ENCODE results near the gene PLIN5. TPM values are rescaled to one million over a fixed set of nuclear protein-coding genes. Genes with fewer than 3 reads are reported as not detected.

Gene PLIN5
- total RNA-seq, 1 experiment from 2014 or later, result 3.9 TPM

GRCh38 chr19:4537953-4538600 is 3.1 kb upstream of the PLIN5 start:
- Histone ChIP-seq H3T11ph (ENCODE audit: low read length) (no peak overlapping the region), H3K4me1 (ENCODE audit: insufficient read depth, low read length) (no peaks in the 10 kb centered on the region), H4K91ac (ENCODE audit: insufficient read length, low read depth, low read length) (no peak overlapping the region), H3K23ac (ENCODE audit: insufficient read length, low read depth, low read length) (no peak overlapping the region), H3K9me3 (ENCODE audit: control insufficient read depth, low read depth, low read length) (no peaks in the 10 kb centered on the region), H2BK5ac (ENCODE audit: insufficient read length, low read length) (no peak overlapping the region), H3K79me2 (ENCODE audit: insufficient read depth, low read length) (no peaks in the 10 kb centered on the region), H3K56ac (ENCODE audit: insufficient read length, low read depth, low read length) (no peak overlapping the region), H3K27ac (ENCODE audit: insufficient read length, low read depth, low read length) (no peak overlapping the region), H3K79me1 (ENCODE audit: insufficient read depth, low read depth, low read length, poor library complexity, severe bottlenecking) (no peaks in the 10 kb centered on the region), H4K8ac (replicated peaks; ENCODE audit: insufficient read length, low read depth, low read length) (no peak overlapping the region), H2AFZ (ENCODE audit: low read length) (no peak overlapping the region), H3K4me2 (ENCODE audit: insufficient read depth, insufficient read length, low read length) (no peak overlapping the region), H3K23me2 (ENCODE audit: insufficient read length, low read depth, low read length, poor library complexity, severe bottlenecking) (peaks cover 3% of the 10 kb centered on the region), H3K14ac (ENCODE audit: insufficient read depth, low read length) (no peak overlapping the region; the same call in 1 of the 2 replicates), H2AK5ac (ENCODE audit: insufficient read length, low read length) (no peak overlapping the region), H3K18ac (ENCODE audit: insufficient read length, low read depth, low read length) (no peak overlapping the region), H3K27me3 (ENCODE audit: insufficient read depth, low read length) (no peaks in the 10 kb centered on the region; the same call in 1 of the 2 replicates), H4K20me1 (ENCODE audit: control insufficient read depth, insufficient read depth, insufficient read length) (no peaks in the 10 kb centered on the region), H3K4ac (ENCODE audit: low read depth, low read length) (no peak overlapping the region), H4K5ac (ENCODE audit: insufficient read length, low read depth, low read length) (no peak overlapping the region), H2BK15ac (ENCODE audit: low read depth, low read length) (no peak overlapping the region), H2BK12ac (ENCODE audit: insufficient read length, low read depth, low read length) (no peak overlapping the region), H3K9ac (ENCODE audit: extremely low read depth, insufficient read length, low read length) (no peak overlapping the region), H2BK20ac (ENCODE audit: low read depth, low read length, poor library complexity, severe bottlenecking) (no peak overlapping the region), H2BK120ac (ENCODE audit: low read depth, low read length, poor library complexity, severe bottlenecking) (no peak overlapping the region)
- DNase-seq, result peak; percentile 64
- WGBS (ENCODE audit: extremely low coverage, insufficient read length, low lambda C conversion rate), result no CpG with 5 or more reads among the region's 27 CpGs
- Mint-ChIP-seq H3K36me3 (ENCODE audit: insufficient read depth in 1 of 3, low read depth in 3 of 3) (no peaks in the 10 kb centered on the region), H3K27me3 (ENCODE audit: low read depth) (peaks cover 47% of the 10 kb centered on the region), H3K27ac (no peak overlapping the region), H3K4me1 (peaks cover 6 to 15% of the 10 kb centered on the region in 2 experiments), H3K9me3 (peaks cover 0 to 4% of the 10 kb centered on the region in 2 experiments; a peak in 2 of 5 replicates), H3K4me3 (no peak overlapping the region)
- peak; percentile 43 for TF ChIP-seq CTCF (conservative IDR thresholded peaks at IDR 0.05)
